ENCODE data around the gene ITGB5.

GRCh38 chr3:124859025-124859424, 28.1 kb downstream of the ITGB5 start:
- no peak for TF ChIP-seq CTCF (IDR thresholded peaks at IDR 0.05)
- no peak for TF ChIP-seq POLR2A (IDR thresholded peaks at IDR 0.05)
- no peak for TF ChIP-seq POLR2AphosphoS5 (IDR thresholded peaks at IDR 0.05; ENCODE audit: insufficient read depth in 1 of 2, low read depth in 1 of 2)
